ENCODE results near the gene SPACA7. TPM values are rescaled to one million over a fixed set of nuclear protein-coding genes. Genes with fewer than 3 reads are reported as not detected.

Gene SPACA7
- total RNA-seq, 1 donor from 2014 or later, result not detected

DNA sequence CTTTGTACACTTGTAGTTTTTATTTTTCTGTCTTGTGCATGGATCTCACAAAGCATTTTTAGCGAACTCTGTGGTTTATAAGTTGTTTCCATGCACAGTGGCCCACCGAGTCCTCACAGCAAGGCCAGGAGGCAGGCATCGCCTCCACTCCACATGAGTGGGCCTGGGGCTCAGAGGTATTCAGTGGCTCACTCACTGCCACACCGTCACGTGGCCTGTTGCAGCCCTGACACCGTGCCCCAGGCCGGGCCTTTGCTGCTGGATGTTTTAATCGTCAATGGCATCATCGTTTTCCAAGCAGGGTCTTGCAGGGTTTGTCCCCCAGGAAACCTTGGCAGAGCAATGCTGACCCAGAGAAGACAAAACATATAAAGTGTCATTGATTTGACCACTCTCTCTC, 59.8 kb downstream of the SPACA7 start:
- peaks cover 8% of the 10 kb centered on the region for H3K9me3 Mint-ChIP-seq
- no peak overlapping the region for H3K4me3 Mint-ChIP-seq
- CTCF ChIA-PET, result no interaction called here
- H3K4me1 Mint-ChIP-seq, result no peaks in the 10 kb centered on the region
- H3K27me3 Mint-ChIP-seq, result peaks cover 5% of the 10 kb centered on the region
- no peak for ATAC-seq (ENCODE audit: low read depth)
- H3K36me3 Mint-ChIP-seq (ENCODE audit: low read depth), result no peaks in the 10 kb centered on the region
- H3K27ac Mint-ChIP-seq, result no peak overlapping the region
- POLR2A ChIA-PET, result no interaction called here
- TF ChIP-seq, protein P1, sequence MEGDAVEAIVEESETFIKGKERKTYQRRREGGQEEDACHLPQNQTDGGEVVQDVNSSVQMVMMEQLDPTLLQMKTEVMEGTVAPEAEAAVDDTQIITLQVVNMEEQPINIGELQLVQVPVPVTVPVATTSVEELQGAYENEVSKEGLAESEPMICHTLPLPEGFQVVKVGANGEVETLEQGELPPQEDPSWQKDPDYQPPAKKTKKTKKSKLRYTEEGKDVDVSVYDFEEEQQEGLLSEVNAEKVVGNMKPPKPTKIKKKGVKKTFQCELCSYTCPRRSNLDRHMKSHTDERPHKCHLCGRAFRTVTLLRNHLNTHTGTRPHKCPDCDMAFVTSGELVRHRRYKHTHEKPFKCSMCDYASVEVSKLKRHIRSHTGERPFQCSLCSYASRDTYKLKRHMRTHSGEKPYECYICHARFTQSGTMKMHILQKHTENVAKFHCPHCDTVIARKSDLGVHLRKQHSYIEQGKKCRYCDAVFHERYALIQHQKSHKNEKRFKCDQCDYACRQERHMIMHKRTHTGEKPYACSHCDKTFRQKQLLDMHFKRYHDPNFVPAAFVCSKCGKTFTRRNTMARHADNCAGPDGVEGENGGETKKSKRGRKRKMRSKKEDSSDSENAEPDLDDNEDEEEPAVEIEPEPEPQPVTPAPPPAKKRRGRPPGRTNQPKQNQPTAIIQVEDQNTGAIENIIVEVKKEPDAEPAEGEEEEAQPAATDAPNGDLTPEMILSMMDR (IDR thresholded peaks at IDR 0.05), result no peak
- DNase-seq, result no peak
- intact Hi-C loops (cut with micrococcal nuclease), result no loop called here

GRCh38 chr13:112438094-112438493, 61.9 kb downstream of the SPACA7 start:
- TF ChIP-seq, protein P1 (IDR thresholded peaks at IDR 0.05), result no peak
- Mint-ChIP-seq H3K4me3 (no peak overlapping the region), H3K27ac (no peak overlapping the region), H3K4me1 (no peaks in the 10 kb centered on the region), H3K27me3 (peaks cover 8% of the 10 kb centered on the region), H3K9me3 (peaks cover 8% of the 10 kb centered on the region), H3K36me3 (ENCODE audit: low read depth) (no peaks in the 10 kb centered on the region)
- ATAC-seq (ENCODE audit: low read depth) (no peak), DNase-seq (no peak)
- POLR2A ChIA-PET, result no interaction called here
- CTCF ChIA-PET, result no interaction called here
- intact Hi-C loops (cut with micrococcal nuclease), result no loop called here

DNA sequence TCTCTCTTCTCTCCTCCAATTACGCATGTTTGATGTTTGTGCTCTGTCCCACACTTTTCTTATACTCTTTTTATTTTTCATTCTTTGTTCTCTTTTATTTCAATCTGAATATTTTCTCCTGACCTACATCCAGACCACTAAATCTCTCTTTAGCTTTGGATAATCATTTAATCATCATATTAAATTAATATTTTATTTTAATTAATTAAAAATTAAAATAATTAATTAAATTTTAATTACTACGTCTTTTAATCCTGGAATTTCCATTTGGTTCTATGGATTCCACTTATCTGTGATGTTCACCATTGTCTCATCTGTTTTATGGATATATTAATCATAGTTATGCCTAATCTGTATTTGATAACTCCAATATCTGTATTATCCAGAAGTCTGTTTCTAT, 62.4 kb downstream of the SPACA7 start:
- TF ChIP-seq, protein P1 (IDR thresholded peaks at IDR 0.05), result no peak
- POLR2A ChIA-PET, result no interaction called here
- Mint-ChIP-seq H3K4me3 (no peak overlapping the region), H3K27me3 (peaks cover 11% of the 10 kb centered on the region), H3K9me3 (peaks cover 8% of the 10 kb centered on the region), H3K4me1 (no peaks in the 10 kb centered on the region), H3K36me3 (ENCODE audit: low read depth) (no peaks in the 10 kb centered on the region), H3K27ac (no peak overlapping the region)
- ATAC-seq (ENCODE audit: low read depth) (no peak), DNase-seq (no peak)
- intact Hi-C loops (cut with micrococcal nuclease), result no loop called here
- CTCF ChIA-PET, result no interaction called here

DNA sequence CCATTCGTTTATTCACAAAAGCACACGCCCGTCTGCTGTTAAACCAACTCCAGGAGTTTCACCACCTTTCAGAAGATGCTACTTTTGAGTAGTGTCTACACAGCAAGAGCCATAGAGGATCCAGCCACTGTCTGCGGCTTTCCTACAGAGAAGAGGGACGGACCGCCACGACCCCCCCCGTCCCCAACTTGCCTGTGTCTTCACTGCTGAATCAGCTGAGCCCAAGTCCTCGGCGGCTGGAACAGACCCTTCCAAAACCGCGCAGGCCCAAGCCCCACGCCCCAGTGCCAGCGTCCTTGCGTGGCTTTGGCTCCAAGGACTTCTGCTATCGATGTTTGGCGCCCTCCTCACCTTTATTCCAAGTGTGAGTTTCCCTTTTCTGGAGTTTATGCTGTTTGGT, 65.1 kb downstream of the SPACA7 start:
- no peak overlapping the region for H3K27ac Mint-ChIP-seq
- no peak overlapping the region for H3K4me3 Mint-ChIP-seq
- intact Hi-C loops (cut with micrococcal nuclease), result no loop called here
- TF ChIP-seq, protein P1 (IDR thresholded peaks at IDR 0.05), result no peak
- ChIA-PET CTCF (no interaction called here), POLR2A (no interaction called here)
- H3K36me3 Mint-ChIP-seq (ENCODE audit: low read depth), result no peaks in the 10 kb centered on the region
- DNase-seq (no peak), ATAC-seq (ENCODE audit: low read depth) (no peak)
- H3K9me3 Mint-ChIP-seq, result peaks cover 8% of the 10 kb centered on the region
- no peaks in the 10 kb centered on the region for H3K4me1 Mint-ChIP-seq
- H3K27me3 Mint-ChIP-seq, result peaks cover 13% of the 10 kb centered on the region

- POLR2A ChIA-PET, result no interaction called here
- CTCF ChIA-PET, result no interaction called here
- intact Hi-C loops (cut with micrococcal nuclease), result no loop called here
- DNase-seq (no peak), ATAC-seq (ENCODE audit: low read depth) (no peak)
- H3K4me1 Mint-ChIP-seq, result no peaks in the 10 kb centered on the region
- no peaks in the 10 kb centered on the region for H3K36me3 Mint-ChIP-seq (ENCODE audit: low read depth)
- H3K9me3 Mint-ChIP-seq, result peaks cover 8% of the 10 kb centered on the region
- no peak overlapping the region for H3K27ac Mint-ChIP-seq
- H3K4me3 Mint-ChIP-seq, result no peak overlapping the region
- H3K27me3 Mint-ChIP-seq, result peaks cover 13% of the 10 kb centered on the region
- TF ChIP-seq, protein P1 (IDR thresholded peaks at IDR 0.05), result no peak
These were observed 65.7 kb downstream of the SPACA7 start for GRCh38 chr13:112441779-112442310.

Data from activated B cell treated with CpG ODN at 0.5 μM for 24 hours (primary cell).